H1 (cell line): ENCODE data around the gene SPOCK1. TPM values are rescaled to one million over a fixed set of nuclear protein-coding genes. Genes with fewer than 3 reads are reported as not detected.

Experiments used
- CTCF ChIA-PET: fragments of 300-600 bp; sonication (Branson Sonifier 250); formaldehyde crosslinking; loops from one replicate; lab custom pipeline; 2021; ENCODE audit not compliant: partially characterized antibody; lab: Charles Lee
- POLR2A ChIA-PET: fragments of 300-600 bp; sonication (Branson Sonifier 250); formaldehyde crosslinking; loops from one replicate; lab custom pipeline; 2021; ENCODE audit warnings: inconsistent platforms; ENCODE audit not compliant: partially characterized antibody; lab: Charles Lee
- DNase-seq, 2 experiments: peaks; one replicate each; pipeline versions ENCODE4 v3.0.0 to v3.0.0-alpha.2; 2010 to 2022; ENCODE audit warnings: low spot score in 2 of 2, low read depth in 1 of 2, mixed read lengths in 1 of 2
- FAIRE-seq: peaks from 2 replicates; lab custom pipeline; 2011; peaks lifted over from hg19 to GRCh38; lab: Jason Lieb, UNC
- H2AFZ ChIP-seq: 2 replicates; pipeline ENCODE4 v1.8.1; 2012; ENCODE audit warnings: low read length, inconsistent platforms
- H2AK5ac ChIP-seq: 2 replicates; pipeline ENCODE4 v1.6.1; 2013; ENCODE audit warnings: low read depth, low read length
- H2BK120ac ChIP-seq: replicated peaks from 2 replicates; pipeline ENCODE3; 2013; ENCODE audit warnings: low read depth, low read length, inconsistent platforms
- H2BK12ac ChIP-seq: 2 replicates; pipeline ENCODE4 v1.6.1; 2013; ENCODE audit warnings: low read depth, low read length
- H2BK15ac ChIP-seq: 2 replicates; pipeline ENCODE4 v1.6.1; 2013; ENCODE audit warnings: low read length
- H2BK20ac ChIP-seq: 2 replicates; pipeline ENCODE4 v1.6.1; 2013; ENCODE audit warnings: low read length
- H2BK5ac ChIP-seq: 2 replicates; pipeline ENCODE4 v1.6.1; 2013; ENCODE audit warnings: low read depth, low read length
- H3K14ac ChIP-seq: 2 replicates; pipeline ENCODE4 v1.6.1; 2013; ENCODE audit warnings: inconsistent platforms; ENCODE audit not compliant: insufficient read length
- H3K18ac ChIP-seq: 2 replicates; pipeline ENCODE4 v1.6.1; 2013; ENCODE audit warnings: low read length; ENCODE audit errors: extremely low read depth
- H3K23ac ChIP-seq: 2 replicates; pipeline ENCODE4 v1.6.1; 2013; ENCODE audit warnings: inconsistent platforms; ENCODE audit not compliant: insufficient read length
- H3K23me2 ChIP-seq: 2 replicates; pipeline ENCODE4 v1.6.1; 2013; ENCODE audit warnings: low read depth, low read length
- H3K27ac ChIP-seq: 2 replicates; pipeline ENCODE4 v1.6.1; 2011; ENCODE audit warnings: low read depth, low read length, inconsistent platforms
- H3K27me3 ChIP-seq, 4 experiments: replicated peaks in 1 of 4; 1 replicate in 1 of 4; 2 replicates in 3 of 4; pipeline versions ENCODE4 v1.6.1 to v1.8.1; 2011 to 2013; ENCODE audit warnings: low read length in 3 of 4, mild to moderate bottlenecking in 3 of 4, inconsistent platforms in 2 of 4, mixed read lengths in 2 of 4, moderate library complexity in 1 of 4; ENCODE audit not compliant: control insufficient read depth in 3 of 4, insufficient read depth in 3 of 4; ENCODE audit errors: extremely low read depth in 1 of 4
- H3K36me3 ChIP-seq, 4 experiments: 2 replicates each; pipeline versions ENCODE4 v1.6.1 to v1.8.1; 2011 to 2013; ENCODE audit warnings: mild to moderate bottlenecking in 4 of 4, low read length in 3 of 4, moderate library complexity in 2 of 4, control low read depth in 1 of 4, inconsistent platforms in 1 of 4; ENCODE audit not compliant: insufficient read depth in 4 of 4, control insufficient read depth in 2 of 4
- H3K4ac ChIP-seq: replicated peaks from 2 replicates; pipeline ENCODE3; 2013; ENCODE audit warnings: low read length, low read depth, mixed read lengths, inconsistent platforms; ENCODE audit not compliant: insufficient read length
- H3K4me1 ChIP-seq, 4 experiments: replicated peaks in 1 of 4; 1 replicate in 1 of 4; 2 replicates in 3 of 4; pipeline versions ENCODE4 v1.6.1 to v1.8.1; 2011 to 2013; ENCODE audit warnings: low read length in 3 of 4, inconsistent platforms in 2 of 4, mixed read lengths in 1 of 4; ENCODE audit not compliant: insufficient read depth in 4 of 4, control insufficient read depth in 3 of 4
- H3K4me2 ChIP-seq, 2 experiments: 2 replicates each; pipeline versions ENCODE4 v1.6.1 to v1.8.1; 2011 to 2013; ENCODE audit warnings: low read depth in 2 of 2, low read length in 2 of 2, control low read depth in 1 of 2, inconsistent platforms in 1 of 2, mild to moderate bottlenecking in 1 of 2; ENCODE audit not compliant: insufficient read depth in 1 of 2
- H3K4me3 ChIP-seq, 4 experiments: fragments of 200-600, 300-600 bp in 1 of 4; sonication (generic), shearing (Covaris generic), sonication (Bioruptor Twin) in 1 of 4; 2 replicates each; pipeline versions ENCODE4 v1.5.1 to v1.8.1; 2011 to 2016; ENCODE audit warnings: low read length in 4 of 4, low read depth in 3 of 4, control low read depth in 2 of 4, inconsistent platforms in 2 of 4, mild to moderate bottlenecking in 2 of 4, mixed read lengths in 1 of 4, moderate library complexity in 1 of 4; ENCODE audit not compliant: insufficient read depth in 2 of 4; ENCODE audit errors: extremely low read depth in 1 of 4
- H3K56ac ChIP-seq: replicated peaks from 2 replicates; pipeline ENCODE3; 2013; ENCODE audit warnings: low read depth, mild to moderate bottlenecking, mixed read lengths, low read length, inconsistent platforms; ENCODE audit not compliant: insufficient read length
- H3K79me1 ChIP-seq: 2 replicates; pipeline ENCODE4 v1.6.1; 2013; ENCODE audit warnings: low read depth, low read length, control low read depth
- H3K79me2 ChIP-seq, 2 experiments: 2 replicates each; pipeline versions ENCODE4 v1.6.1 to v1.8.1; 2012 to 2013; ENCODE audit warnings: low read length in 2 of 2, mild to moderate bottlenecking in 2 of 2, inconsistent platforms in 1 of 2; ENCODE audit not compliant: insufficient read depth in 2 of 2, control insufficient read depth in 1 of 2
- H3K9ac ChIP-seq, 4 experiments: replicated peaks in 1 of 4; 1 replicate in 1 of 4; 2 replicates in 3 of 4; pipeline versions ENCODE4 v1.6.1 to v1.8.1; 2011 to 2013; ENCODE audit warnings: low read depth in 3 of 4, low read length in 3 of 4, control low read depth in 2 of 4, mild to moderate bottlenecking in 2 of 4, moderate library complexity in 2 of 4, inconsistent platforms in 1 of 4; ENCODE audit errors: extremely low read depth in 1 of 4
- H3K9me3 ChIP-seq, 2 experiments: 2 replicates each; pipeline versions ENCODE4 v1.6.1 to v1.8.1; 2012 to 2013; ENCODE audit warnings: mild to moderate bottlenecking in 2 of 2, moderate library complexity in 2 of 2, control low read depth in 1 of 2, inconsistent platforms in 1 of 2, low read depth in 1 of 2, low read length in 1 of 2, mixed read lengths in 1 of 2; ENCODE audit not compliant: insufficient read depth in 2 of 2
- H4K20me1 ChIP-seq, 2 experiments: replicated peaks in 1 of 2; 2 replicates each; pipeline versions ENCODE3 to v1.8.1; 2011 to 2013; ENCODE audit warnings: inconsistent platforms in 2 of 2, low read length in 2 of 2, mild to moderate bottlenecking in 1 of 2; ENCODE audit not compliant: insufficient read depth in 2 of 2, control insufficient read depth in 1 of 2
- H4K5ac ChIP-seq: 2 replicates; pipeline ENCODE4 v1.6.1; 2013; ENCODE audit warnings: low read length, low read depth, mixed read lengths, inconsistent platforms; ENCODE audit not compliant: insufficient read length
- H4K8ac ChIP-seq: 2 replicates; pipeline ENCODE4 v1.8.0; 2013; ENCODE audit warnings: mild to moderate bottlenecking, moderate library complexity, low read length, inconsistent platforms; ENCODE audit not compliant: insufficient read depth; ENCODE audit errors: extremely low read depth
- H4K91ac ChIP-seq: replicated peaks from 2 replicates; pipeline ENCODE3; 2013; ENCODE audit warnings: low read length, mixed read lengths, inconsistent platforms; ENCODE audit not compliant: insufficient read length
- ASH2L ChIP-seq: fragments of 200-600, 300-600 bp; sonication (generic); IDR thresholded peaks from one replicate; pipeline ENCODE4 v1.7.1; 2017; ENCODE audit warnings: low read length
- BCL11A ChIP-seq, 2 experiments: IDR thresholded peaks; one replicate each; pipeline ENCODE4 v1.6.1; 2011; ENCODE audit warnings: low read depth in 2 of 2, low read length in 2 of 2, mild to moderate bottlenecking in 2 of 2
- CBX8 ChIP-seq: fragments of 300-800, 300-1000 bp; sonication (generic); IDR thresholded peaks from 2 replicates; pipeline ENCODE4 v1.7.1; 2016; ENCODE audit warnings: low read depth, low read length, borderline replicate concordance
- CHD2 ChIP-seq: IDR thresholded peaks from 2 replicates; pipeline ENCODE4 v1.6.1; 2012; ENCODE audit warnings: low read length, improper control_type of control experiment
- GABPA ChIP-seq: IDR thresholded peaks from 2 replicates; pipeline ENCODE4 v1.6.1; 2011; ENCODE audit warnings: mild to moderate bottlenecking, low read length, moderate library complexity, borderline replicate concordance; ENCODE audit not compliant: insufficient read depth
- KDM4A ChIP-seq: IDR thresholded peaks from one replicate; pipeline ENCODE4 v1.7.1; 2012; ENCODE audit warnings: low read depth, mild to moderate bottlenecking, moderate library complexity, low read length, inconsistent platforms; ENCODE audit not compliant: severe bottlenecking
- TAF7 ChIP-seq: optimal IDR thresholded peaks from 2 replicates; pipeline ENCODE3; 2011; ENCODE audit warnings: low read depth, mild to moderate bottlenecking, inconsistent platforms, low read length, moderate library complexity, borderline replicate concordance
- ZNF274 ChIP-seq: IDR thresholded peaks from 2 replicates; pipeline ENCODE4 v1.7.0; 2012; ENCODE audit warnings: low read length, borderline replicate concordance; ENCODE audit errors: extremely low read depth
- WGBS, 2 experiments: shearing (Covaris generic) in 1 of 2; methylation state at CpG; one replicate each; pipeline versions ENCODE4 v1.1.6 to v1.1.7; 2013 to 2015; ENCODE audit warnings: low lambda C conversion rate in 2 of 2, mixed read lengths in 2 of 2, inconsistent platforms in 1 of 2, low coverage in 1 of 2, missing lambda C conversion rate in 1 of 2; ENCODE audit not compliant: insufficient replicate concordance in 2 of 2, insufficient coverage in 1 of 2, insufficient read length in 1 of 2; ENCODE audit errors: extremely low coverage in 1 of 2, missing lambda C conversion rate in 1 of 2; 5-methylcytosine and 5-hydroxymethylcytosine counted together
- polyA plus RNA-seq, 7 experiments: library from polyadenylated mRNA; depleted of rRNA in 3 of 7; stranded (reverse) in 5 of 7; unstranded in 2 of 7; fragments of >200 nt in 5 of 7; fragments of 200-250 nt in 2 of 7; gene quantifications; 1 replicate in 5 of 7; 2 replicates in 1 of 7; 4 replicates in 1 of 7; pipeline versions ENCODE4 v1.2.1 to v1.2.3, GENCODE V29; 2011 to 2013; ENCODE audit warnings: missing spikeins in 2 of 7, mixed read lengths in 2 of 7
- total RNA-seq: library from RNA; stranded (reverse); fragmentation: NEBNext Ultra II Directional; extraction: Animal tissue kit (Norgen Biotek cat#: 25700); gene quantifications from 2 replicates; pipeline ENCODE4 v1.2.1, GENCODE V29; 2021
- TF ChIP-seq, protein P1 (sequence below): IDR thresholded peaks from 2 replicates; pipeline ENCODE4 v1.6.1; 2012; ENCODE audit warnings: low read length, inconsistent platforms

Gene SPOCK1
- total and polyA plus RNA-seq, 2 of the 8 experiments (the other 6 are each of a cell fraction or from before 2014, with no cell fraction given), result 6.9 to 18.1 TPM

DNA sequence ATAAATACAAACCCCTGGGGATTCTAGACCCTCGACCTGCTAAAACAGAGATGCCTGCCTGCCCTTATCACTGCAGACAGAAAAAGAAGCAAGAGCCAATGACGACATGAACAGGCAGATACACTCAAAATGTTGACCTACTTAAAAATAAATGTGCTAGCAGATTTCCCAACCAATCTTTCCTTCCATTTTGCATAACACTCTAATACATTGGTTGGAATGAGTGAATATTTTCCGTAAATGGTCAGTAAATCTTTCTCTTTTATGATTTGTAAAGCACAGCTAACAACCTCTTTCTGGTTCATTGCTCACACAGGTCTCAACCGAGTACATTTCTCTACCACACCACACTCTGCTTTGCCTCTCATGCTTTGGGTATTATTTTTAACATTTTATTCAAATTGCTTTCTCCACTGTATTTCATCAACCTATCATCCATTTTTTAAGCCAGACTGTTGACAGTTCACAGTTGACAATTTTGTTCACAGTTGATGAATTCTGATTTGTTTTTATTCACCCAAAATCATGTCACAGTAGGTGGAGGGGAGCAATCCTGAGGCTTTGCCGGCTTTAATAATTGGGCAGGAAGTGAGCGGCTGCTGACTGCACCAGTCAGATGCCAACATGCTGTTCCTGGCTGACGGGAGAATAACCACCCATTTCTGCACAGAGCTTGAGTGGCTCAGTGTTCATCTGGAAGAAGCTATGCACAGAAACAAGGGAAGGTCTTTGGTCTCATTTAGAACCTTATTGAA, 426.6 kb downstream of the SPOCK1 start:
- H3K4me3 ChIP-seq, result no peak overlapping the region
- H3K79me1 ChIP-seq, result no peaks in the 10 kb centered on the region
- no peak overlapping the region for H2BK15ac ChIP-seq
- H3K9me3 ChIP-seq, result no peaks in the 10 kb centered on the region
- peaks cover 0 to 5% (median 0%) of the 10 kb centered on the region in 4 experiments; a peak in 3 of 7 replicates for H3K4me1 ChIP-seq
- no peak for TF ChIP-seq CHD2
- TF ChIP-seq, protein P1, sequence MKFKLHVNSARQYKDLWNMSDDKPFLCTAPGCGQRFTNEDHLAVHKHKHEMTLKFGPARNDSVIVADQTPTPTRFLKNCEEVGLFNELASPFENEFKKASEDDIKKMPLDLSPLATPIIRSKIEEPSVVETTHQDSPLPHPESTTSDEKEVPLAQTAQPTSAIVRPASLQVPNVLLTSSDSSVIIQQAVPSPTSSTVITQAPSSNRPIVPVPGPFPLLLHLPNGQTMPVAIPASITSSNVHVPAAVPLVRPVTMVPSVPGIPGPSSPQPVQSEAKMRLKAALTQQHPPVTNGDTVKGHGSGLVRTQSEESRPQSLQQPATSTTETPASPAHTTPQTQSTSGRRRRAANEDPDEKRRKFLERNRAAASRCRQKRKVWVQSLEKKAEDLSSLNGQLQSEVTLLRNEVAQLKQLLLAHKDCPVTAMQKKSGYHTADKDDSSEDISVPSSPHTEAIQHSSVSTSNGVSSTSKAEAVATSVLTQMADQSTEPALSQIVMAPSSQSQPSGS, result no peak
- TF ChIP-seq ZNF274, result no peak
- TF ChIP-seq TAF7, result no peak
- no peak for TF ChIP-seq GABPA
- no peak for TF ChIP-seq KDM4A
- TF ChIP-seq CBX8, result no peak
- no peak for TF ChIP-seq BCL11A (IDR thresholded peaks at IDR 0.05; ENCODE audit: low read depth in 2 of 2, low read length in 2 of 2)
- no peak for TF ChIP-seq ASH2L
- no peak overlapping the region for H2BK12ac ChIP-seq
- POLR2A ChIA-PET, result no interaction called here
- no peak overlapping the region for H2BK5ac ChIP-seq
- no peak overlapping the region for H3K4ac ChIP-seq
- no peak overlapping the region for H4K5ac ChIP-seq
- WGBS, 2 experiments, result 95% methylated on average over 7 of the region's 7 CpGs; no CpG with 5 or more reads in 1 of the 2 experiments
- no peak overlapping the region for H2BK120ac ChIP-seq
- H2AK5ac ChIP-seq, result no peak overlapping the region
- no peak overlapping the region for H3K14ac ChIP-seq
- H3K9ac ChIP-seq, result no peak overlapping the region
- H3K27ac ChIP-seq, result no peak overlapping the region
- no peaks in the 10 kb centered on the region for H3K23me2 ChIP-seq
- CTCF ChIA-PET, result interaction anchor here (0.7 to 1.1 kb wide), 2 partner anchors 80 to 273 kb away, joined by 3 read pairs; no protein-coding TSS in a partner anchor
- no peaks in the 10 kb centered on the region for H3K36me3 ChIP-seq
- no peaks in the 10 kb centered on the region for H3K79me2 ChIP-seq
- H3K23ac ChIP-seq, result no peak overlapping the region
- no peak overlapping the region for H3K4me2 ChIP-seq
- FAIRE-seq (no peak), DNase-seq (no peak)
- H4K20me1 ChIP-seq, result no peaks in the 10 kb centered on the region
- no peak overlapping the region for H3K56ac ChIP-seq
- no peak overlapping the region for H4K91ac ChIP-seq
- H2BK20ac ChIP-seq, result no peak overlapping the region
- no peak overlapping the region for H3K18ac ChIP-seq
- no peak overlapping the region for H4K8ac ChIP-seq
- H3K27me3 ChIP-seq, result no peaks in the 10 kb centered on the region
- no peak overlapping the region for H2AFZ ChIP-seq
